T-helper 22 cell (primary cell): ENCODE data around the gene ZNF74.
A peak's percentile ranks its signal among the peaks of the same experiment; 100 is the strongest.

Experiments
- DNase-seq: peaks from one replicate; pipeline ENCODE4 v3.0.0-alpha.2; 2020; ENCODE audit warnings: low read depth

ZNF74 gene

DNA sequence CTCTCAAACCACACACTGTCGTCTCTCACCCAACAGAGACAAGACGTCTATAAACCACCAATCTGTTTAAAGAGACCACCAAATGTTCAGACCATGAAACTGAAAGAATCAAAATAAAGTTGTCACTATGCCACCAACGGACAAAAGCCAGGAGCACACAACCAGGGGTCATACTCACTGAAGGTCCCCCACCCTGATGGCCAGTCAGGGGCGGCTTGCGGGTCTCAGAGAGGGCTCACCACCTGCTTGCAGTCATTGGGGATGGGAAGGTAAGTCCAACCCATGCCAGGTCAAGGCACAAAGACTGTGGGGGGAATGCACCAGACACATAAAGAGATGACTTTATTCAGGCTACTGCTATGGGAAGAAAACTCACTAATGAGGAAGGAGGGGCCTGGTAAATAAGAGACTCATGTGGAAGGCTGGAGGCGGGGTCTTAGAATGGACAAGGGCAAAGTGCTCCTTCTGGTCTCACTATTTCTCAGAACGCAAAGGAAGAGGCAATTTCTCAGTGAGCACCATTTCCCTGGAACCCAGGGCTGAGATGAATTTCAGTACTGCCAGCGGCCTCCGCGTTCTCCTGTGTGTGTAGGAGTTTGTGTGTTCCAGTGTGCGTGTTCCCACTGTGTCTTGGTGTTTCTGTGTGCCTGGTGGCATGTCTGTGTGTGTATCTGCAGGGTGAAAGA, 26.3 kb downstream of the ZNF74 start:
- DNase-seq: no peak

DNA sequence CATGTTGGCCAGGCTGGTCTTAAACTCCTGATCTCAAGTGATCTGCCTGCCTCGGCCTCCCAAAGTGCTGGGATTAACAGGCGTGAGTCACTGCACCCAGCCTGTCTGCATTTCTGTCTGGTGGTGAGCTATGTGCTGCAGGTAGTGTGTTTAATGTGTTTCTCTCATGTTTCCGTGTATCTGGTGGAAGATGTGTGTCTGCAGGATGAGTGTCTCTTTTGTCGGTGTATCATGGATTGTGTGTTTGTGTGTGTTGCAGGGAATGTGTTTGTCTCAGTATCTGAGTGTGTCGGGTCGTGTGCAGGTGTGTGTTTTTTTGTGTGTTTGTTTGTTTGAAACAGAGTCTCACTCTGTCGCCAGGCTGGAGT, 27.5 kb downstream of the ZNF74 start:
- no peak for DNase-seq

GRCh38 chr22:20422271-20423007, 28.5 kb downstream of the ZNF74 start:
- no peak for DNase-seq

DNA sequence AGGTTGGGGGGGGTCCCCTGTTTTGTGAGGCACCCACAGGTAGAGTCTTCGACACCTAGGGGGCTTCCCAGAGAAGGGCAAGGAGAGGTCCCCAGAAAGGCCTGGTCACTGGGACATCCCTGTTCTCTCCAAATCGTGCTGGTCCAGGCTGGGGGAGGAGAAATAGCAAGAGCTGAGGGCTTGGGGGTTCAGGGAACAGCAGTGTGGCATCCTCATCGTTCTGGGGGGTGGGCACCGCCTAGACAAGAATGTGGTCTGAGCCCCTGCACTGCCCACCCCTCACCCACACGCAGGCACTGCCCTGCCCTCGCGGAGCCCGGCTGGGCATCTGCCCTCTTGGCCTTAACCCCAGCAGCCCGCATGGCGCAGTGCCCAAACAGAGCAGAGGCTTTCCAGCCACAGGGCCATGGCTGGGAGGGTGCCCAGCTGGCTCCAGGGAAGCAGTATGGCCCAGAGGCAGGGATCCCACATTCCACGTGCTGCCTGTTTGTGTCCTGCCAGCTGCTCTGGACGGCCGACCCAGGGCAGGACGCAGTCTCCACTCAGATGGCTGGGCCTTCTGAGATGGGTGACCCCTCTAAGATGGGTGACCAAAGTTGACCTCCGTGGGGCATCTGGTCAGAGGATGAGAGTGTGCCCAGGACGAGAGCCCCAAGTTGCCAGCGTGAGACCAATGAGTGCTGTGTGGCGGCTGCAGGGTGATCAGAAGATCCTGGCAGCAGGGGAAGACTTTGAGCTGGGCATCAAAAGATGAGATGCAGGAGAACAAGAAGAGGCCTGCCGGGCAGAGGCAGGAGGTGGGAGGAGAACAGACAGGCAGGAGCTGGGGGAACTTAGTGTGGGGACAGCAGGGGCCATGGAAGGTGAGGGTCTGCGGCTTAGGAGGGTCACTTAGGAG, 29.3 kb downstream of the ZNF74 start:
- DNase-seq: no peak

DNA sequence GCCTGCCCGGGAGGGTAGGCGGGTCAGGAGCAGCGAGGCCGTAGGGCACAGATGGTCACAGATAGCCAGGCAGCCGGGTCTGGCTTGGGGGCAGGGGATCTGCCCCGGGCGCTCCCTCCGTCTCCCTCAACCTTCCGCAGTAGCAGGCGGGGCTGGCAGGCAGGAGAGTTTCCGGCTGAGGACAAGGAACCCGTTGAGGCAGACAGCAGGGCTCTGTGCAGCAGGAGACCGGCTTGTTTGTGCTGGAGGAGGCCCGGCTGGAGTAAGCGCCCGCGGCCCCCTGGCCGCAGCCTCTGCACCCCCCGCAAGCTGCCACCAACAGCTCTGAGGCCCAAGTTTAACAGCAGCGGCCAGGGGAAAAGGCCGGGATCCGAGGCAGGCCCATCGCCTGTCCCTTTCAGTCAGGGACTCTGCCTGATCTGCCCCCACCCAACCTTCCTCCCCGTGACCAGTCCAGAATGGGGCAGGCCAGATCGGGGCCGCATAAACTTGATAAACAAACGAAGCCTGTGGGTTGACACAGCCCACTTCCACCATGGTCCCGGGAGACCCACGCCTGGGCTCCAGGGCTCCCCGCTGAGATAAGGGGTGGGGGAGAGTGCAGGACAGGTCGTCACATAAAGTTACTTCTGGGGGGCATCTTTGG, 30.1 kb downstream of the ZNF74 start:
- no peak for DNase-seq

GRCh38 chr22:20424568-20424931, 30.6 kb downstream of the ZNF74 start:
- no peak for DNase-seq

GRCh38 chr22:20424932-20425565, 31.1 kb downstream of the ZNF74 start:
- no peak for DNase-seq

DNA sequence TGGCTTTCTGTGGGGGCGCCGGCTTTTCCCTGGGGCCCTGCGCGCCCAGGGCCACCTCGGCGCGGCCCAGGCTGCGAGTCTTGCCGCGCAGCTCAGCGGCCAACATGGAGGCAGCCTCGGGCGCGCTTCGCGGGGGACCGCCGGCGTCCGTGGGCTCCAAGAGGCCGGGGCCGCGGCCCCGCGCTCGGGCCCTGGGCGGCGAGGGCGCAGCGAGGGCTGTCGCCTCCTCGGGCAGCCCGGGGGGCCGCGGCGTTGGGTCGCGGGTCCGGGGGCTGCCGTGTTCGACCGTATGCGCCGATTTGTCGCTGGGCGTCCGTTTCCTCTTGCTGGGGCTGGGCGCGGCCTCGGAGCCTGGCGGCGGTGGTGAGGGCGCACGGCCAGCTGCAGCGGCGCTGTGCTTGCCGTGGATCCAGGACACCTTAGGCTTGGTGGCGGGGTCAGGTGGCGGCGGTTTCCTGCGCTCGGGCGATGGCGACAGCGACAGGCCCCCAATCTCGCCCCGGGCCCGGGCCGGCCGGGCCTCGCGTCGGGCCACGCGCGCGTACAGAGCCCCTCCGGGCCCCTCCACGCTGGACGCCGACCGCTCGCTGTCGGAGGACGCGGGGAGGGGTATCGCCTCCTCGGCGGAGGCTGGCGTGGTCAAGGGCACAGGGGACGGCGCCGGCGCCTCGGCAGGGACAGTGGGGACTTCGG, 31.8 kb downstream of the ZNF74 start:
- no peak for DNase-seq

DNA sequence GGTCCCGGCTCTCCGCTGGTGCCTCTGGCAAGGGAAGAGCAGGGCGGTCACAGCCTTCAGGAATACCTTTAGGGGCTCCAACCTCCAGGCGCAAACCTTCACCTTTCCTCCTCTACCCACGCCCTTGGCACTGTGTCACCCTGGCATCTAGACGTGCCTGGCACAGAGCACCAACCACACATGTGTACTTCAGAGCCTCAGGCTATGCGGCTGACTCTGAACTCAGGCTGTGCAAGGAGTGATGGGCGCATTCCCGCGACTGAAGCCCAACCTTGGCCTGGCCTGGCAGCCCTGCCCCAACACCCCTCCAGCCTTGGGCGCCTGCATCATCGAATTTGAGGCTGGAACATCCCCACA, 32.3 kb downstream of the ZNF74 start:
- no peak for DNase-seq

DNA sequence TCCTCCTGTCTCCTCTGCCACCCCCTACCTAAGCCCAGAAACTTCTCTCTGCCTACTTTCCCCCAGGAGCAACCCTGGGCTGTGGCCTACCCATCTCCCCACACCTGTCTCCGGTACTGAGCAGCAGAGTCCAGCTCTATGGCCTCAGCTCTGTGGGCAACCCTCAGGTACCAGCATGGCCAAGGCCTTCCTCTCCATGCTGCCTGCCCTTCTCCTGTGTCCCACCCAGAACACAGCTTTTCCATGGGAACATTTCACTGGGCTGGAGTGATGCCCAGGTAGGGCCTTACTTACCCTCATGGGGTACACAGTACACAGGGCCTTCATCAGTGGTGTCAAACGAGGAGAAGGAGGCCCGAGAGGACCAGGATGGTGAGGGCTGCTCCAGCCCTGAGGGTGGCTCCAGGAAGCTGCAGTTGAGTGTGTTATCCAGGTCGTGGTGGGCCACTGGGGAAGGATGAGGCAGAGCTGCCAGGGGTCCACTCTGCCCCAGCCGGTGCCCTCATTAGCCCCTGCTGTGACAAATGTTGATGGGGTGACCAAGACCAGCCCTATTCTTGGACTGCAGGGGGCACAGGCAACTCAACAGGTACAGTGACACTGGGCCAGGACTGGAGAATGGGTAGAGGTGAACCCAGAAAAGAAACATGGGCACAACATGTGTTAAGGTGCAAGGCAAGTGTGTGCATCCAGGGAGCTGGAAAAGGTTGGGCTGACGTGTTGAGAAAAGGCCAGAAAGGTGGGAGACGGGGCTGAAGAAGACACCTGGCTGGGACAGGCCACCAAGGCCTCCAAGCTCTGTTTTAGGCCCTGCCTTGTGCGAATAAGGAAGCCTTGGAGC, 33.4 kb downstream of the ZNF74 start:
- no peak for DNase-seq

GRCh38 chr22:20427945-20428417, 34.0 kb downstream of the ZNF74 start:
- no peak for DNase-seq

DNA sequence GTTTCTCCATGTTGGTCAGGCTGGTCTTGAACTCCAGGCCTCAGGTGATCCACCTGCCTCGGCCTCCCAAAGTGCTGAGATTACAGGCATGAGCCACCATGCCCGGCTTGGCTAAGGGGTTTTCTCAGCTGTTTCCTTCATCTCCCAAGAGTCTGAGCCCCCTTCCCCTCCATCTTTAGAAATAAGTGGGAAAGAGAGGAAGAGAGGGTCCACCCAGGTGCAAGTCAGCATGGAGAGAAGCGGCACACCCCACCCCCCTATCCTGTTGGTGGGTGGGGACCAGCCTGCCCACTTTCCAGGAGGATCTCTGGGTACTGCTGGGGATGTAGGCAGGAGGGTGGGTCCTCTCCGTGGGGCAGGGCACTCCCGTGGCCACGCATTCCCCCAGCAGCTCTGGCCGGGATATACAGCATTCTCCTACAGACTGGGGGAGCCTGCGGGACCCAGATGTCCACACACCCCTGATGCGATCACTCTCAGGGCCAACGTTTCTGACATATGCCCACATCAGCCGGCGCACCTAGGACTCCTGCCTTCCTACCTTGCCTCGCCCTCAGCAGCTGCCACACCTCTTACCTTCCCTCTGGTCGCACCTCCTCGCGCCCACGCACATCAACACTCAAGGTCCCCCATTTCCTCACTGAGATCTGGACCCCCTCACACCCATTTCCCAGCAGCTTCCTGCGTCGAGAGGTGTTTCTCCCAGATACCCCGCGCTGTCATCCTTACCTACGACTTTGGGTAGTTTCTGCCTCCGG, 34.7 kb downstream of the ZNF74 start:
- DNase-seq: no peak

DNA sequence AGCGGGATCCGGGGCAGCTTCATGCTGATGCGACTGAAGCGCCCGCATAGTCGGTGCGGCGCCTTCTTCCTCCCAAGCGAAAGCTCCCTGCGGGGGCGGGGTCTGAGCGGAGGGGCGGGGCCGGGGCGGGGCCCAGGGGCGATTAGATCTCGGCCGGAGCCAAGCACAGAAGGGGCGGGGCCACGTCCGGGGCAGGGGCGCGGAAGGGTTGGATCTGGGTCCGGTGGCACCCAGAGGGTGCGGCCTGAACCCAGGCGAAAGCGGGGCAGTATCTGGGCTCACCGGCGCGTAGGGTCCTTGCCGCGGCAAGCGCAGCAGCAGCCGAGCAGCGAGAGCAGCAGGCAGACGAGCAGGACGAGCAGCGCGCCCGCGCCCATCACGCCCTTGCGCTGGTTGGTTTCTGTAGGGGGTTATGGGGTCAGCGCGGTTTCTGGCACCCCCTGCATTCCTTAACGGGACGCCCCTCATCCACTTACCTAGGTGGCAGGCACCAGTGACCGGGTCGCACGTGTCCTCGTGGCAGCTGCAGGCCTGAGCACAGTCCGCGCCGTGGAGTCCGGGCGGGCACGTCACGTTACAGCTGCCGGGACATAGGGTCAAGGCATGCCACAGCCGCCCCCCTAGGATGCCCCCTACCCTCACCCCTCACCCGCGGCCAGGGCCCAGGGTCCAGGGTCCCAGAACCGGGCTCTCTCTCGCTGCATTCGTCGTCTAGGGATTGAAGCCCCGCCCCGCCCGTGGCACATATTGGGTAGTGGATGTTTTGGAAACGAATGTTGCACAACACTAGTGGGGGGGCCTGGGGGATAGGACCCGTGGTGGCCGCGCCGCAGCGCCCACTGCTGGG, 35.5 kb downstream of the ZNF74 start:
- peak; percentile 74 for DNase-seq

- no peak for DNase-seq
Observed at GRCh38 chr22:20430101-20430719, 36.3 kb downstream of the ZNF74 start.

GRCh38 chr22:20430720-20431510, 37.0 kb downstream of the ZNF74 start:
- DNase-seq: peak; percentile 29

DNA sequence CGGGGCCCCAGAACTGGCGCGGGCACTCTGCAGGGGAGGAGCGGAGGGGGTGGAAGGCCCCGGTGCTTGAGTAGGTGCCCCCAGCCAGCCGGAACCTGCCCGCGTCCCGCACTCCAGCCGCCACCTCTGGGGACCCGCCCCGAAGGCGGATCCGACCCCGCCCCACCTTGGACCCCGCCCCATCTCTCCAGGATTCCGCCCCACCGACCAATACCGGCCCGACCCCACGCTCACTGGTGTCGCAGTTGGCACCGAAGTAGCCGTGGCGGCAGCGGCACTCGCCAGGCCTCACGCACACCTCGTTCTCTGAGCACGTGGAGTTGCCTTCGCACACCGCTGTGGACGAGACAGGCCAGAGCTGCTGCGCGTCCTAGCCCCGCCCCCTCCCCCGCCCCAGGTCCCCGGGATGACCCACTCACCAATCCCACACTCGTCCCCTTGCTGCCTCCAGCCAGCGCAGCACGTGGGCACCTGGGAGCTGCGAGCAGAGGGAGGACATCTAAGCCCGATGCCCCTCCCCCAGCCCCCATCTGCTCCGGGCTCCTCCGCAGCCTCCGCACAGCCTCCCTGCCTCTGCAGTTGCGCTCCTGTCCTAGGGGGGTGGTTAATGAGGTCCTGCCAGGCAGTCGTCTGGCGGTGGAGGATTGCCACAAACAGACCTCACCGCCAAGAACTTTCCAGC, 37.7 kb downstream of the ZNF74 start:
- no peak for DNase-seq

DNA sequence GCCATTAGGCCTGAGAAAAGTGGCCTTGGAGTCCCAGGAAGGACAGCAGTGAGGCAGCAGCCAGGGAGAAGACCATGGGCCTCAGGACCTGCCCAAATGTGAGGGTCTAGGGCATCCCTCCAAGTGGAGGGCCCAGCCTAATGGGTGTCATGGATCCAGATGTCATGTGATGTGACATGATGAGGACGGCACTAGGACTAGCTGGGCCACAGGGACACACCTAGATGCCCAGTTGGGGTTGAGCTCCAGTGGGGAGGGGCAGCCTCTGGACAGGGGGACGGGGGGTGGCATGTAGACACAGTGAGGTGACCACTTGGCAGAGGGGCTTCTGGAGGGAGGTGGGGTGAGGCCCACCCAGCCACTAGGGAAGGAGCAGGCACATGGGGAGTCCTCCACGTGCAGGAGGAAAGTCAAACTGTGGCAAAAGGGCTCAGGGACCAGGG, 38.3 kb downstream of the ZNF74 start:
- no peak for DNase-seq
